Epithelial cell of prostate (primary cell): ENCODE measurements around the gene AGRN.
A peak's percentile ranks its signal among the peaks of the same experiment; 100 is the strongest.
"Not testable (repeated sequence)": the region's sequence is repeated elsewhere in the genome, so short reads cannot be mapped to it uniquely, and the experiment has no call there.

Experiments
- DNase-seq: peaks from one replicate; pipeline ENCODE4 v3.0.0-alpha.2; 2011; ENCODE audit warnings: low read depth, low spot score
- H3K27ac ChIP-seq: fragments of 450-650 bp; 2 replicates; pipeline ENCODE4 v1.5.1; 2017; ENCODE audit warnings: mild to moderate bottlenecking

The AGRN gene

GRCh38 chr1:1061682-1062345, 41.9 kb downstream of the AGRN start:
- no peak for DNase-seq
- H3K27ac ChIP-seq, result no peak overlapping the region

- H3K27ac ChIP-seq, result no peak overlapping the region
- no peak for DNase-seq
Measured at GRCh38 chr1:1062348-1063163, 42.6 kb downstream of the AGRN start.

GRCh38 chr1:1063261-1063944, 43.5 kb downstream of the AGRN start:
- DNase-seq, result no peak
- H3K27ac ChIP-seq, result no peak overlapping the region

DNA sequence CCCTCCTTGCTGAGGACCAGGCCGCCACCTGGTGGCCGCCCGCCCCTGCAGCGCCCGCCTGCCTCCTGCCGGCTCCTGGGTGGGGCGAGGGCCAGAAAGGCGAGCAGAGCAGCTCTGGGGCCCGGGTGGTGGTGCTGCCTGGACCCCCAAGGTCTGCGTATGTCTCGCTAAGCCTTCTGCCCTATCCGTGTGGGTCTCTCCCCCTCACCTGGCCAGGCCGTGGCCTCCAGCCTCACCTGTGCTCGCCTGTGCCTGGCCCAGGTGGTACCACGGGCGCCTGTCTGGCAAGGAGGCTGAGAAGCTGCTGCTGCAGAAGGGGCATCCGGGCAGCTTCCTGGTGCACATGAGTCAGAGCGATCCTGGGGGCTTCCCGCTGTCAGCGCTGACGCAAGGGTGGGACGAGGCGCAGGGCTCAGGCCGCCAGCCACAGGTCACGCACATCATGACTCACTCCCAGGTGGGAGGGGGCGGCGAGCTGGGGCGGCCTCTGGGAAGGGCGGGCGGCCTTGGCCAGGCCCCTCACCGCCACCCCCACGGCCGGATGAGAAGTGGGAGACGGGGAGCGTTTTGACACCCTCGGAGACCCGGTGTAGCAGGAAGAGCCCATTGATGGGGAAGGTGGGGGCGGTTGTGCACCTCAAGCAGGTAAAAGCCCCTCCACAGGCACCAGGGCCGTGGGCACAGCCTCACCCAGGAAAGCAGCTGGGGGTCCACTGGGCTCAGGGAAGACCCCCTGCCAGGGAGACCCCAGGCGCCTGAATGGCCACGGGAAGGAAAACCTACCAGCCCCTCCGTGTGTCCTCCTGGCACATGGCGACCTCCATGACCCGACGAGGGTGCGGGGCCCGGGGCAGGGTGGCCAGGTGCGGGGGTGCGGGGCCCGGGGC, 44.3 kb downstream of the AGRN start:
- H3K27ac ChIP-seq, result peak overlapping the region; percentile 9
- DNase-seq, result no peak

DNA sequence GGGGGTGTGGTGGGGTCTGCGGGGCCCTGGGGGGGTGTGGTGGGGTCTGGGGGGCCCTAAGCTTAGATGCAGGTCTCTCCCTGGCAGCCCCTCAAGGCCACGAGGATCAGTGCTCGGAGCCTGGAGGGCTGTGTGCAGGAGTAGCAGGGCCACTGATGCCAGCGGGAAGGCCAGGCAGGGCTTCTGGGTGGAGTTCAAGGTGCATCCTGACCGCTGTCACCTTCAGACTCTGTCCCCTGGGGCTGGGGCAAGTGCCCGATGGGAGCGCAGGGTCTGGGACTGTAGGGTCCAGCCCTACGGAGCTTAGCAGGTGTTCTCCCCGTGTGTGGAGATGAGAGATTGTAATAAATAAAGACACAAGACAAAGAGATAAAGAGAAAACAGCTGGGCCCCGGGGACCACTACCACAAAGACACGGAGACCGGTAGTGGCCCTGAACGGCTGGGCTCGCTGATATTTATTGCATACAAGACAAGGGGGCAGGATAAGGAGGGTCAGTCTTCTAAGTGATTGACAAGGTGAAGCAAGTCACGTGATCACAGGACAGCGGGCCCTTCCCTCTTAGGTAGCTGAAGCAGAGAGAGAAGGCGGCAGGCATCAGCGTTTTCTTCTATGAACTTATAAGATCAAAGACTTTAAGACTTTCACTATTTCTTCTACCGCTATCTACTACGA, 45.5 kb downstream of the AGRN start:
- DNase-seq, result no peak
- no peak overlapping the region for H3K27ac ChIP-seq

DNA sequence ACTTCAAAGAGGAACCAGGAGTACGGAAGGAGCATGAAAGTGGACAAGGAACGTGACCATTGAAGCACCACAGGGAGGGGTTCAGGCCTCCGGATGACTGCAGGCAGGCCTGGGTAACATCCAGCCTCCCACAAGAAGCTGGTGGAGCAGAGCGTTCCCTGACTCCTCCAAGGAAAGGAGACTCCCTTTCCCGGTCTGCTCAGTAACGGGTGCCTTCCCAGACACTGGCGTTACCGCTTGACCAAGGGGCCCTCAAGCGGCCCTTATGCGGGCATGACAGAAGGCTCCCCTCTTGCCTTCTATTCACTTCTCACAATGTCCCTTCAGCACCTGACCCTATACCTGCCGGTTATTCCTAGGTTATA, 46.0 kb downstream of the AGRN start:
- H3K27ac ChIP-seq, DNase-seq: not testable (repeated sequence)

GRCh38 chr1:1066403-1067283, 46.7 kb downstream of the AGRN start:
- DNase-seq, result no peak
- no peak overlapping the region for H3K27ac ChIP-seq

DNA sequence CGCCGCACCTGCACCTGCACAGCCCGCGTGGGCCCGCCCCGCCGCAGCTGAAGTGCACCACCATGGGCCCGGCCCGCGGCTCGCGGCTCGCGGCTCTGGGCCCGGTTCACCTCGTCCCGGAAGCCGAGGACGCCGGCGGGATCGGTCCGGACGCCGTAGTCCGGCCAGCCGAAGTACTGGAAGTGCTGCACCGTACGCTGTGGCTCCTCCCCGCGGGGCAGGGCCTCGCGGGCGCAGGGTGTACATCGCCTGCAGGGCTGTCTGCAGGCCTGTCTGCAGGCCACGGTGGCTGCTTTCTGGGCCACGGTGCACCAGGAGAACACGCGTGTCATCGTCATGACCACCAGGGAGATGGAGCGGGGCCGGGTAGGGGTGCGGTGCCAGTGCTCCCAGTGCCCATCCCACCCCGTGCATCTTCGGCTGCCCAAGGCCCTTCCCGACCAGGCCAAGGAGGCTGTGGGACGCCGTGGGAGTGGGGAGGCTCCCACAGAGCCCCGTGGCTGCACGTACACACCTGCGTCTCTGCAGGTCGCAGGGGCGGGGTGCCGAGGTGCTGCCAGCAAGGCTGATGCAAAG, 47.5 kb downstream of the AGRN start:
- no peak for DNase-seq
- H3K27ac ChIP-seq, result no peak overlapping the region

GRCh38 chr1:1067860-1068516, 48.1 kb downstream of the AGRN start:
- no peak for DNase-seq
- peak overlapping the region; percentile 80 for H3K27ac ChIP-seq

GRCh38 chr1:1068517-1069055, 48.7 kb downstream of the AGRN start:
- DNase-seq, result no peak
- H3K27ac ChIP-seq, result peak overlapping the region; percentile 80

GRCh38 chr1:1069056-1069710, 49.3 kb downstream of the AGRN start:
- DNase-seq, result no peak
- H3K27ac ChIP-seq, result peak overlapping the region; percentile 80

- DNase-seq, result no peak
- H3K27ac ChIP-seq, result peak overlapping the region; percentile 80
Measured at GRCh38 chr1:1069711-1070676, 50.1 kb downstream of the AGRN start.

GRCh38 chr1:1071486-1072298, 51.8 kb downstream of the AGRN start:
- peak overlapping the region; percentile 80 for H3K27ac ChIP-seq
- no peak for DNase-seq

GRCh38 chr1:1072299-1072848, 52.5 kb downstream of the AGRN start:
- DNase-seq, result no peak

More at GRCh38 chr1:1072299-1072848, 52.5 kb downstream of the AGRN start:
- peak overlapping the region; percentile 80 for H3K27ac ChIP-seq
